Muscle of leg (tissue), 11 donors: ENCODE data around the gene C14orf119. TPM values are rescaled to one million over a fixed set of nuclear protein-coding genes. Genes with fewer than 3 reads are reported as not detected.
"Not testable (repeated sequence)": the region's sequence is repeated elsewhere in the genome, so short reads cannot be mapped to it uniquely, and the experiment has no call there.

Experiments
- DNase-seq: peaks from one replicate; pipeline ENCODE4 v3.0.0; 2013
- H3K27ac ChIP-seq: one replicate; pipeline ENCODE4 v1.5.1; 2013; ENCODE audit warnings: mild to moderate bottlenecking, low read length, control low read depth
- H3K27me3 ChIP-seq: one replicate; pipeline ENCODE4 v1.6.1; 2013; ENCODE audit warnings: low read length; ENCODE audit not compliant: control insufficient read depth, insufficient read depth
- H3K36me3 ChIP-seq: one replicate; pipeline ENCODE4 v1.6.1; 2013; ENCODE audit warnings: low read length; ENCODE audit not compliant: control insufficient read depth, insufficient read depth
- H3K4me1 ChIP-seq: one replicate; pipeline ENCODE4 v1.6.1; 2013; ENCODE audit warnings: low read length; ENCODE audit not compliant: control insufficient read depth, insufficient read depth
- H3K4me3 ChIP-seq: one replicate; pipeline ENCODE4 v1.5.1; 2013; ENCODE audit warnings: low read length, control low read depth
- H3K9me3 ChIP-seq: replicated peaks from 2 replicates; pipeline ENCODE4 v1.6.1; 2013; ENCODE audit warnings: low read depth, low read length; ENCODE audit not compliant: control insufficient read depth
- WGBS: methylation state at CpG from one replicate; pipeline ENCODE4 v1.1.5; 2013; ENCODE audit warnings: missing lambda C conversion rate; ENCODE audit not compliant: insufficient coverage; 5-methylcytosine and 5-hydroxymethylcytosine counted together
- polyA plus RNA-seq, 8 donors: library from polyadenylated mRNA; unstranded; fragments of 120-200 nt; gene quantifications; one replicate each; pipeline versions ENCODE4 v1.2.1 to v1.2.3, GENCODE V29; 2013; ENCODE audit warnings: inconsistent platforms in 1 of 8, low replicate concordance in 1 of 8; ENCODE audit not compliant: insufficient read length in 8 of 8, insufficient read depth in 1 of 8
- total RNA-seq: library from RNA; stranded (reverse); fragments of 120-200 nt; gene quantifications from one replicate; pipeline ENCODE4 v1.2.4, GENCODE V29; 2013

The C14orf119 gene
- total and polyA plus RNA-seq, 9 donors, result 46.0 to 68.2 (median 50.9) TPM

- Histone ChIP-seq H3K27me3 (peaks cover 8% of the 10 kb centered on the region), H3K9me3 (no peaks in the 10 kb centered on the region), H3K36me3 (peaks cover 17% of the 10 kb centered on the region), H3K27ac (no peak overlapping the region), H3K4me1 (peaks cover 8% of the 10 kb centered on the region), H3K4me3 (no peak overlapping the region)
- no peak for DNase-seq
- WGBS, result 83% methylated on average over 1 of the region's 6 CpGs
Observed at GRCh38 chr14:23101213-23101970, 6.1 kb downstream of the C14orf119 start.

DNA sequence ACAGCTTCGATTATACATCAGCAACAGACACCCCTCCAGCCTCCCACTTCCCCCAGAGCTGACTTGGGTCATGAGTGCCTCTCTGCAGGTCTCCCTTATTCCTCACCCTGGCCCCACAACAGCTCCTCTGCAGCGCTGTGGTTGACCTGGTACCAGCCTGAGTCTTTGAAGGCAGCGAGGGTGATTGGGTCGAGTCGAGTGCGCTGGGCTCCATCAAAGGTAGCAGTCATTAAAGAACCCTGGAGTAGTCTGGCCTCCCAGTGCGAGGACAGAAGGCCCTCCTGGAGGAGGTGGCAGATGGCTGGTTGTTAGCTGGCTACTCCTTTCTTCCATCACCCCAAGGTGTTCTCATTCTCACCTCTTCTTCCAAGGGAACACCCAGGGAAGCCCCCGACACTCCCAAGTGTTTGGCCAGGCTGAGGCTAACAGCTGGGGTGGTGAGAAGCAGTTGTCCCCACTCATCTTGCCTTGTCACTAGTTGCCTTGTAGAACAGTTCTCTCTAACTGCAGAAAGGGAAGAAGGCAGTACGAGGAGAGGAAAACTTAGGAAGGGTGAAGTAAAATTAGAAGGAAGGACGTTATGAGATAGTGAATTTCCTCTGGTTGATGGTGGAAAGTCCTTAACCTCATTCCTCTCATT, 6.8 kb downstream of the C14orf119 start:
- Histone ChIP-seq H3K36me3 (peaks cover 17% of the 10 kb centered on the region), H3K27me3 (peaks cover 8% of the 10 kb centered on the region), H3K4me3 (no peak overlapping the region), H3K4me1 (peaks cover 4% of the 10 kb centered on the region), H3K27ac (no peak overlapping the region), H3K9me3 (no peaks in the 10 kb centered on the region)
- no peak for DNase-seq
- 34% methylated on average over 5 of the region's 10 CpGs for WGBS

- no peak for DNase-seq
- Histone ChIP-seq H3K4me3 (no peak overlapping the region), H3K27me3 (peaks cover 8% of the 10 kb centered on the region), H3K4me1 (peaks cover 4% of the 10 kb centered on the region), H3K27ac (no peak overlapping the region), H3K36me3 (peaks cover 13% of the 10 kb centered on the region), H3K9me3 (no peaks in the 10 kb centered on the region)
- WGBS, result 90% methylated on average over 1 of the region's 2 CpGs
Observed at GRCh38 chr14:23102801-23103200, 7.5 kb downstream of the C14orf119 start.

DNA sequence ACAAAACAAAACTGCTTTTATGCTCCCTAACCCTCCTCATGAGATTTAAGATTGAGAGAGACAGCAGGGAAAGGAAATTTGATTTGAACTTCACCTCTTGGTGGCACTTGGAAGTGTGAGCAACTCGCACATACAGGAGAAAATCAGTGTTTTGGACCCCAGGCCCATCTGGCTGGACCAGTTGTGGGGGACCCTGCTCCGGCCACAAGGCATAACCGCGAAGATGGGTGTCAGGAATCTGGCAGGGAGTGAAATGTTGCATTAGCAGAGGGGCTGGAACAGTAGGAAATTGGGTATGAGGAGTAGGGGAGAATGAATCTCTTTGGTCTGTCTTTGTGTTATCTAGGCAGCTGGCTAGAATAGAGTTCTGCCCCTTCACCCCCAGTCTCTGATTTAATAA, 8.3 kb downstream of the C14orf119 start:
- DNase-seq, result no peak
- H3K36me3 ChIP-seq, result peaks cover 6% of the 10 kb centered on the region
- no peaks in the 10 kb centered on the region for H3K9me3 ChIP-seq
- no peak overlapping the region for H3K4me3 ChIP-seq
- H3K27me3 ChIP-seq, result peaks cover 8% of the 10 kb centered on the region
- peaks cover 4% of the 10 kb centered on the region for H3K4me1 ChIP-seq
- 68% methylated on average over 4 of the region's 4 CpGs for WGBS
- no peak overlapping the region for H3K27ac ChIP-seq

DNA sequence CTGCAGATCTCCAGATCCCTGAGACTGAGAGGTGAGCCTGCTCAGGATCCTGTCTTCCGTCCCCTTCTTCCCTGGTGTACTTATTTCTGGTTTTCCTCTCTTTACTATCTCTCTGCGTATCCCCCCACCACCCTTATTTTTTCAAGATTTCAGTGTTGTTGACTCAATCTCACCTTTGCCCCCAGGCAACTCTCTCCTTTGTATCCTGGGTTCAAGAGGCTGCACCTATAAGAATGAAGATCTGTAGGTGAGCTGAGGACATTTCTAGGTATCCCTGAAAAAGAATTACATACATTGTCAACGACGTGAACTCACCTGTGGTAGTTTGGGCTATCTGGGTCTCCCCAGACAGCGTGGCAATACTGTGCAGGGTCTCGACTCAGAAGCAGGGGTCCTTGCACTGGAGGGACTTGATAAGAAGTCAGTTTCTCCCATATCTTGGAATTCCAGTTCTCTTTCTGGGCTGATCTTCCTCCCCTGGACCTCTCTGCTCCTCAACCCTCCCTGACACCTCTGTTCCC, 8.8 kb downstream of the C14orf119 start:
- no peak overlapping the region for H3K27ac ChIP-seq
- H3K4me3 ChIP-seq, result no peak overlapping the region
- peaks cover 4% of the 10 kb centered on the region for H3K4me1 ChIP-seq
- no peaks in the 10 kb centered on the region for H3K9me3 ChIP-seq
- no peak for DNase-seq
- peaks cover 2% of the 10 kb centered on the region for H3K36me3 ChIP-seq
- 94% methylated on average over 4 of the region's 6 CpGs for WGBS
- H3K27me3 ChIP-seq, result peaks cover 10% of the 10 kb centered on the region

DNA sequence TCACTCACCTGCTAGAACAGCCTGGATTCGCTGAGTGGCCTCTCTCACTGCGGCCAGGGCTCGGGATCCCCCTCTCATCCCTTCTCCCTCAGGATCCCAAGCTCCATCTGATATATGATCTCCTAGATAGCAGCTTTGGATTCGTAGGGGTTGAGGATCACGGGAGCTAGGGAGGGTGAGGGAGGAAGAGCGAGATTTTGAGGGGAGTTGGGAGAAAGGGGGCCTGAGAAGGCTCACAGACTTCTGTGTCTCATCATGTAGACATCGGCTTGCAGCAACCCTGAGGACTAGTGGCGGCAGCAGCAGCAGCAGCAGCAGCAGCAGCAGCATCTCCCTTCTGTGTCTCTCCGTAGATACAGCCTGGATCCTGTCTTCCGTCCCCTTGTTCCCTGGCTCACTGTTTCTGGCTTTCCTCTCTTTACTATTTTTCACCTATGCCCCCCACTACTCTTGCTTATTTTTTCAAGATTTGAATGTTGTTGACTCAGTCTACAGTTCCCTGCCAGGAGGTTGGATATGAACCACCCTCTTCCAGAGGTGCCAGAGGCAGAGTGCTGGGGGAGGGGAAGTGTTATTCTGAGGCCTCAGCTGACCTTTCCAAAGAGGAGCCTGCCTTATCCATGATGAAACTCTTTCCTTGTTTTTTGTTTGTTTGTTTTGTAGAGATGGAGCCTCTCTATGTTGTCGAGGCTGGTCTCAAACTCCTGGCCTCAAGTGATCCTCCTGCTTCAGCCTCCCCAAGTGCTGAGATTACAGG, 9.5 kb downstream of the C14orf119 start, which contains the start of gene CIROP:
TSS of gene CIROP (minus strand) at position 399 of the 757 bp plus-strand sequence. CDS start at position 330, 69 bp downstream.
- H3K27ac ChIP-seq, result no peak within 1 kb of the TSS
- DNase-seq, result no peak
- 32% methylated on average over 4 of the region's 11 CpGs for WGBS
- H3K27me3 ChIP-seq, result peaks cover 12% of the 10 kb centered on the region
- no peaks in the 10 kb centered on the region for H3K9me3 ChIP-seq
- H3K4me1 ChIP-seq, result peaks cover 4% of the 10 kb centered on the region
- H3K4me3 ChIP-seq, result no peak within 1 kb of the TSS
- no peaks in the 10 kb centered on the region for H3K36me3 ChIP-seq

GRCh38 chr14:23105348-23105824, 10.1 kb downstream of the C14orf119 start:
- WGBS, result no CpG with 5 or more reads among the region's 4 CpGs

DNA sequence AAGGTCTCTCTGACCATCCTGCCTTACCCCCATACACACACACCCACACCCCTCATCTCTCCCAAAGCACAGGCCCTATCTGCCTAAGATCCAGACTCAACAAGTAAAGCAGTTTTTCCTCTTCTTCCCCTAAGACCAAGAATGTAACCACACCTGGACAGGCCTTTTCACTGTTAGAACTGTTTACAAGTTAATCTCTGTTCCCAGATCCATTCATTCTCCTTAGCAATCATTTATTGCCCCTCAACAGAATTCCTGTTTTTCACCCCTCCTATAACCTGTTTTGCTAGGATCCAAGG, 11.4 kb downstream of the C14orf119 start:
- no peaks in the 10 kb centered on the region for H3K36me3 ChIP-seq
- no peaks in the 10 kb centered on the region for H3K9me3 ChIP-seq
- H3K27ac ChIP-seq, result no peak overlapping the region
- no peak overlapping the region for H3K4me3 ChIP-seq
- no peak for DNase-seq
- peaks cover 19% of the 10 kb centered on the region for H3K27me3 ChIP-seq
- H3K4me1 ChIP-seq, result peaks cover 4% of the 10 kb centered on the region

More at GRCh38 chr14:23105348-23105824, 10.1 kb downstream of the C14orf119 start:
- Histone ChIP-seq H3K36me3 (no peaks in the 10 kb centered on the region), H3K4me1 (peaks cover 4% of the 10 kb centered on the region), H3K4me3 (no peak overlapping the region), H3K27me3 (peaks cover 15% of the 10 kb centered on the region), H3K9me3 (no peaks in the 10 kb centered on the region), H3K27ac (no peak overlapping the region)
- DNase-seq, result no peak

- not testable (repeated sequence) for H3K4me3 ChIP-seq, H3K36me3 ChIP-seq, H3K27ac ChIP-seq, DNase-seq, H3K9me3 ChIP-seq, H3K4me1 ChIP-seq
- peaks cover 19% of the 10 kb centered on the region for H3K27me3 ChIP-seq
- WGBS, result no CpG with 5 or more reads among the region's 5 CpGs
Observed at GRCh38 chr14:23107620-23108019, 12.3 kb downstream of the C14orf119 start.

- WGBS, result 97% methylated on average over 3 of the region's 24 CpGs
- not testable (repeated sequence) for H3K36me3 ChIP-seq, H3K27ac ChIP-seq, DNase-seq, H3K9me3 ChIP-seq, H3K4me3 ChIP-seq, H3K4me1 ChIP-seq
- peaks cover 22% of the 10 kb centered on the region for H3K27me3 ChIP-seq
Observed at GRCh38 chr14:23108169-23108568, 12.9 kb downstream of the C14orf119 start.
